Smooth muscle cell (in vitro differentiated cells): ENCODE results near the gene ICE2. TPM values are rescaled to one million over a fixed set of nuclear protein-coding genes. Genes with fewer than 3 reads are reported as not detected.

ENCODE experiments used
- DNase-seq: peaks from one replicate; lab custom pipeline; 2025; ENCODE audit not compliant: unreplicated experiment; lab: John Stamatoyannopoulos, UW
- H2AFZ ChIP-seq: fragments of 200-600 bp; sonication (generic); 2 replicates; pipeline ENCODE4 v1.6.0; 2016; ENCODE audit warnings: antibody characterized with exemption, low read depth, mild to moderate bottlenecking
- H3F3A ChIP-seq: fragments of 200-600 bp; sonication (generic); 2 replicates; pipeline ENCODE4 v1.6.0; 2017; ENCODE audit warnings: antibody characterized with exemption, low read depth
- H3K27ac ChIP-seq: fragments of 200-600 bp; sonication (generic); 2 replicates; pipeline ENCODE4 v1.5.1; 2016; ENCODE audit warnings: low read depth, mild to moderate bottlenecking
- H3K27me3 ChIP-seq: fragments of 200-600 bp; sonication (generic); 2 replicates; pipeline ENCODE4 v1.6.1; 2016; ENCODE audit warnings: low read depth, mild to moderate bottlenecking
- H3K36me3 ChIP-seq: fragments of 200-600 bp; sonication (generic); 2 replicates; pipeline ENCODE4 v1.5.1; 2016; ENCODE audit warnings: low read depth
- H3K4me1 ChIP-seq: fragments of 200-600 bp; sonication (generic); 2 replicates; pipeline ENCODE4 v1.5.1; 2016; ENCODE audit warnings: low read depth
- H3K4me2 ChIP-seq: fragments of 200-600 bp; sonication (generic); 2 replicates; pipeline ENCODE4 v1.6.0; 2016; ENCODE audit warnings: mild to moderate bottlenecking
- H3K4me3 ChIP-seq: fragments of 200-600 bp; sonication (generic); 2 replicates; pipeline ENCODE4 v1.5.1; 2016; ENCODE audit warnings: mild to moderate bottlenecking
- H3K79me2 ChIP-seq: fragments of 200-600 bp; sonication (generic); 2 replicates; pipeline ENCODE4 v1.6.0; 2016; ENCODE audit warnings: low read depth, mild to moderate bottlenecking
- H3K9ac ChIP-seq: fragments of 200-600 bp; sonication (generic); 2 replicates; pipeline ENCODE4 v1.6.0; 2016; ENCODE audit warnings: low read depth
- H3K9me3 ChIP-seq: fragments of 200-600 bp; sonication (generic); replicated peaks from 2 replicates; pipeline ENCODE4 v1.5.1; 2016; ENCODE audit warnings: low read depth
- H4K20me1 ChIP-seq: fragments of 200-600 bp; sonication (generic); 2 replicates; pipeline ENCODE4 v1.6.0; 2016; ENCODE audit warnings: low read depth
- WGBS: methylation state at CpG from one replicate; pipeline ENCODE4 v1.1.7; 2016; ENCODE audit warnings: low lambda C conversion rate; 5-methylcytosine and 5-hydroxymethylcytosine counted together
- polyA plus RNA-seq: library from polyadenylated mRNA; unstranded; fragments of >200 nt; fragmentation: Nextera tagmentation; extraction: Ambion mirVana; gene quantifications from 2 replicates; pipeline ENCODE4 v1.2.1, GENCODE V29; 2016
- total RNA-seq: library from RNA; depleted of rRNA; stranded (reverse); fragments of >200 nt; gene quantifications from 2 replicates; pipeline ENCODE4 v1.2.3, GENCODE V29; 2014
- TF ChIP-seq, protein P1 (sequence below): fragments of 200-600 bp; sonication (generic); IDR thresholded peaks from 2 replicates; pipeline ENCODE4 v1.5.1; 2017; ENCODE audit warnings: borderline replicate concordance, mild to moderate bottlenecking, antibody characterized with exemption; ENCODE audit not compliant: insufficient read depth, poor library complexity, severe bottlenecking

Gene ICE2
- total and polyA plus RNA-seq, 2 experiments from 2014 or later, result 15.2 to 17.3 TPM

DNA sequence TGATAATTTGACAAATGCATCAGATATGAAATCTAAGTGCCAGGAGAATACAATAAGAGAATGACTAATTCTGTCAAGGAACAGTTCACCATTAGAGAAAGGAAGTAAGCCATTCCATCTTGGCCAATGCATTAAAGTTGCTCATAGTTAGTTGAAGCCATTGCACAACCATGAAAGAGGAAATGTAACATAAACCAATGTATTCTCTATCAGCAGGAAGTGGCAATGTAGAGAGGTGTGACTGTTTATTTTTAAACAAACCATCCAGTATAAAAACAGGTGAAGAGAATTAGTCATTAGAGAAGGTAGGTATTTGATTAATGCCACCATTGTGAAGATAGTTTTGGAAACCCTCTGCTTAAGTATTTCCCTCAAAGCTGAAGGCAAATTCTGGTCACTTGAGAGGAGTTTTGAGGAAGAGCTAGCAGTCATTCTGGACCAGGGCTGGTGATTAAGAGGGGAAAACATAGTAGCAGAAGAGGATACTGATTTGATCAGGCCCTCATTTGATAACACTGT is 70.4 kb downstream of the ICE2 start:
- H3K4me2 ChIP-seq, result peak overlapping the region; percentile 68
- H3K27me3 ChIP-seq, result no peaks in the 10 kb centered on the region
- TF ChIP-seq, protein P1, sequence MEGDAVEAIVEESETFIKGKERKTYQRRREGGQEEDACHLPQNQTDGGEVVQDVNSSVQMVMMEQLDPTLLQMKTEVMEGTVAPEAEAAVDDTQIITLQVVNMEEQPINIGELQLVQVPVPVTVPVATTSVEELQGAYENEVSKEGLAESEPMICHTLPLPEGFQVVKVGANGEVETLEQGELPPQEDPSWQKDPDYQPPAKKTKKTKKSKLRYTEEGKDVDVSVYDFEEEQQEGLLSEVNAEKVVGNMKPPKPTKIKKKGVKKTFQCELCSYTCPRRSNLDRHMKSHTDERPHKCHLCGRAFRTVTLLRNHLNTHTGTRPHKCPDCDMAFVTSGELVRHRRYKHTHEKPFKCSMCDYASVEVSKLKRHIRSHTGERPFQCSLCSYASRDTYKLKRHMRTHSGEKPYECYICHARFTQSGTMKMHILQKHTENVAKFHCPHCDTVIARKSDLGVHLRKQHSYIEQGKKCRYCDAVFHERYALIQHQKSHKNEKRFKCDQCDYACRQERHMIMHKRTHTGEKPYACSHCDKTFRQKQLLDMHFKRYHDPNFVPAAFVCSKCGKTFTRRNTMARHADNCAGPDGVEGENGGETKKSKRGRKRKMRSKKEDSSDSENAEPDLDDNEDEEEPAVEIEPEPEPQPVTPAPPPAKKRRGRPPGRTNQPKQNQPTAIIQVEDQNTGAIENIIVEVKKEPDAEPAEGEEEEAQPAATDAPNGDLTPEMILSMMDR, result no peak
- no peak overlapping the region for H3K4me3 ChIP-seq
- H3K4me1 ChIP-seq, result peaks cover 10% of the 10 kb centered on the region
- H3K27ac ChIP-seq, result peak overlapping the region; percentile 79
- H4K20me1 ChIP-seq, result no peaks in the 10 kb centered on the region
- H3K36me3 ChIP-seq, result no peaks in the 10 kb centered on the region
- no peak overlapping the region for H2AFZ ChIP-seq
- no peaks in the 10 kb centered on the region for H3K9me3 ChIP-seq
- H3K9ac ChIP-seq, result no peak overlapping the region
- DNase-seq, result no peak
- peaks cover 4% of the 10 kb centered on the region for H3F3A ChIP-seq
- H3K79me2 ChIP-seq, result no peaks in the 10 kb centered on the region

DNA sequence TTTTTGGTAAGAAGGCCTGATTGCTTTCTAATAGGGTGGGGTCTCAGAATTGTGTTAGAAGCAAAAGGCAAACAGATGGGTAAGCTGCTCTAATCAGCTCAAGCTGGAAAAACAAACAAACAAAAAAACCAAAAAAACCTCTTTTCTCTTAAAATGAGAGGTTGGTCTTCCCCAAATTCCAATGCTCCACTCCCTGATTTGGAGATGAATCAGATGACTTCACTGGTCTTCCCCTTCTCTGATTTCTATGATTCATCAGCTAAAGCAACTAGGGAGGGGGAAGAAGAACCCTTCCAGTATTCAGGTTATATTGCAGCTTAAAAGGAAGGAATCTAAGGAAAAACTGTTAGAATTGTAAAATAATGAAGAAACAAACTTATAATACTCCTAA is 71.5 kb downstream of the ICE2 start:
- Histone ChIP-seq H3K79me2 (no peaks in the 10 kb centered on the region), H3K4me2 (peak overlapping the region; percentile 68), H3K27ac (peak overlapping the region; percentile 79), H3F3A (no peaks in the 10 kb centered on the region), H2AFZ (no peak overlapping the region), H3K4me1 (peaks cover 15% of the 10 kb centered on the region), H3K9ac (peak overlapping the region; percentile 5), H3K27me3 (no peaks in the 10 kb centered on the region), H4K20me1 (no peaks in the 10 kb centered on the region), H3K9me3 (no peaks in the 10 kb centered on the region), H3K4me3 (no peak overlapping the region), H3K36me3 (no peaks in the 10 kb centered on the region)
- TF ChIP-seq, protein P1, result no peak
- DNase-seq, result no peak

DNA sequence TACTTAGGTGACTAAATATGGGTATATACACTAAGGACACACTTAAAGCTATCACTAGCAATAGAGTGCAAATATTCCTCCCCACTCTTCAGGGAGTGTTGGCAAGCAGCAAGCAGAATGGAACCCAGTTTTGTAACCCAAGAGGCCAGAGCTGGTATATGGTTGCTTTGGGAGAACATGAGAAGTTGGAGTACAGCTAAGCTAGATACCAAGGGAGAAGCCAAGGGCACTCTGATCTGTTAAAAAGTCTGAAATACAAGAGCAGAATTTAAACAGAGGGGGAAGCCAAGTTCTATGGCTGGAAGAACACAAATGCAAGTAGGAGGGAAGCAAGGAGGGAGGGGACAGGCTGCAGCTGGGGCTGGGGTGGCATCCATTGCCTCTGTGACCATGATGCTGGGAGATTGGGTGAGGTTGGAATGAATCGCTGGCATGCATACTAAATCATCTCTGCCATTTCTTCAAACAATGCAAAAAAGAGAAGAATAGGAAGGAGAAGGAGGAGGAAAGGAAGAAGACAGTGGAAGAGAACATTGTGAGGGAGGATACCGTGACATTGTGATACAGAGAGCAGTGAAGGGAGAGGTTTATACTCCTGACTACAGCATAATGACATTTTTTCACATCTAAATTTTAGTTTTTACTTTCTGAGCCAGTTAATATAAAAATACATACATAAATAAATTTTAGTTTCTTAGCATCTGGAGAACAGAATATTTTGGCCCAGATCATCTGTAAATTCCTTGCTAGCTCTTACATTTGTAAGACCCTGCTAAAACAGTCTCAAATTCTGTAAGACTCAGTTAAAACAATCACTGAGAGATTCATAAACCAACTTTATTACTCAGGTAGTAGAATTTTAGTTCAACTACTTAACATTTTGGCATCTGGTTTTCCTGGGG is 72.2 kb downstream of the ICE2 start:
- Histone ChIP-seq H3K27me3 (no peaks in the 10 kb centered on the region), H3K36me3 (no peaks in the 10 kb centered on the region), H3K4me3 (no peak overlapping the region), H3F3A (peaks cover 2% of the 10 kb centered on the region), H4K20me1 (no peaks in the 10 kb centered on the region), H3K4me1 (peaks cover 15% of the 10 kb centered on the region), H2AFZ (no peak overlapping the region), H3K9me3 (no peaks in the 10 kb centered on the region), H3K79me2 (no peaks in the 10 kb centered on the region), H3K9ac (no peak overlapping the region), H3K4me2 (peak overlapping the region; percentile 30), H3K27ac (peak overlapping the region; percentile 79)
- DNase-seq, result no peak
- WGBS, result 88% methylated on average over 2 of the region's 2 CpGs
- TF ChIP-seq, protein P1, result no peak
